ENCODE results near the gene TMEM255B. TPM values are rescaled to one million over a fixed set of nuclear protein-coding genes. Genes with fewer than 3 reads are reported as not detected.

The TMEM255B gene
- total and polyA plus RNA-seq, 4 donors: 6.0 to 19.6 (median 14.8) TPM

- TF ChIP-seq CTCF (IDR thresholded peaks at IDR 0.05; ENCODE audit: control extremely low read depth, extremely low read depth): no peak
- ATAC-seq (ENCODE audit: insufficient read depth, low FRiP score) (no peak), DNase-seq (no peak)
- Histone ChIP-seq H3K36me3 (ENCODE audit: control insufficient read depth in 4 of 4, insufficient read depth in 4 of 4, low read length in 4 of 4) (peaks cover 0 to 4% (median 0%) of the 10 kb centered on the region in 4 donors), H3K27ac (ENCODE audit: low read depth in 1 of 2, low read length in 1 of 2) (no peak overlapping the region), H3K4me1 (ENCODE audit: control insufficient read depth in 5 of 5, insufficient read depth in 5 of 5, low read length in 5 of 5) (peaks cover 0 to 12% (median 3%) of the 10 kb centered on the region in 5 donors), H3K9ac (ENCODE audit: insufficient read depth in 1 of 2, low read length in 2 of 2) (no peak overlapping the region), H3K4me3 (no peak overlapping the region), H3K27me3 (ENCODE audit: control insufficient read depth in 3 of 3, insufficient read depth in 3 of 3, low read length in 2 of 3) (peaks cover 0 to 26% (median 16%) of the 10 kb centered on the region in 3 donors), H3K9me3 (ENCODE audit: control insufficient read depth in 4 of 4, insufficient read depth in 3 of 4, low read length in 3 of 4) (peaks cover 0 to 7% (median 1%) of the 10 kb centered on the region in 4 donors)
- WGBS, 2 donors: 82 to 90% methylated on average over 15 of the region's 15 CpGs
Observed at GRCh38 chr13:113754691-113755090, 4.3 kb upstream of the TMEM255B start.

GRCh38 chr13:113756441-113757097 lies 2.5 kb upstream of the TMEM255B start:
- Histone ChIP-seq H3K27me3 (ENCODE audit: control insufficient read depth in 3 of 3, insufficient read depth in 3 of 3, low read length in 2 of 3) (peaks cover 0 to 45% (median 29%) of the 10 kb centered on the region in 3 donors), H3K9me3 (ENCODE audit: control insufficient read depth in 4 of 4, insufficient read depth in 3 of 4, low read length in 3 of 4) (peaks cover 0 to 3% (median under 1%) of the 10 kb centered on the region in 4 donors), H3K4me1 (ENCODE audit: control insufficient read depth in 5 of 5, insufficient read depth in 5 of 5, low read length in 5 of 5) (peaks cover 0 to 12% (median 5%) of the 10 kb centered on the region in 5 donors), H3K4me3 (no peak overlapping the region), H3K36me3 (ENCODE audit: control insufficient read depth in 4 of 4, insufficient read depth in 4 of 4, low read length in 4 of 4) (peaks cover 0 to 4% (median 0%) of the 10 kb centered on the region in 4 donors), H3K27ac (ENCODE audit: low read depth in 1 of 2, low read length in 1 of 2) (no peak overlapping the region), H3K9ac (ENCODE audit: insufficient read depth in 1 of 2, low read length in 2 of 2) (no peak overlapping the region)
- ATAC-seq (ENCODE audit: insufficient read depth, low FRiP score): no peak
- WGBS, 2 donors: 79 to 92% methylated on average over 20 of the region's 20 CpGs
- DNase-seq: no peak
- TF ChIP-seq CTCF (IDR thresholded peaks at IDR 0.05; ENCODE audit: control extremely low read depth, extremely low read depth): no peak

- ATAC-seq (ENCODE audit: insufficient read depth, low FRiP score): no peak
- WGBS, 2 donors: 2% methylated on average over 26 of the region's 26 CpGs
- Histone ChIP-seq H3K27ac (ENCODE audit: low read depth in 1 of 2, low read length in 1 of 2) (peak overlapping the region; percentile 10 to 71), H3K27me3 (ENCODE audit: control insufficient read depth in 3 of 3, insufficient read depth in 3 of 3, low read length in 2 of 3) (peaks cover 0 to 61% (median 37%) of the 10 kb centered on the region in 3 donors), H3K9me3 (ENCODE audit: control insufficient read depth in 4 of 4, insufficient read depth in 3 of 4, low read length in 3 of 4) (peaks cover 0 to 3% (median under 1%) of the 10 kb centered on the region in 4 donors), H3K9ac (ENCODE audit: insufficient read depth in 1 of 2, low read length in 2 of 2) (no peak overlapping the region), H3K36me3 (ENCODE audit: control insufficient read depth in 4 of 4, insufficient read depth in 4 of 4, low read length in 4 of 4) (peaks cover 0 to 4% (median 0%) of the 10 kb centered on the region in 4 donors), H3K4me1 (ENCODE audit: control insufficient read depth in 5 of 5, insufficient read depth in 5 of 5, low read length in 5 of 5) (peaks cover 0 to 12% (median 5%) of the 10 kb centered on the region in 5 donors), H3K4me3 (peak overlapping the region; percentile 58)
- no peak for TF ChIP-seq CTCF (IDR thresholded peaks at IDR 0.05; ENCODE audit: control extremely low read depth, extremely low read depth)
- DNase-seq: peak in 2 of 3 donors; percentile 17 to 43
Observed at GRCh38 chr13:113759525-113760137, 605 bp downstream of the TMEM255B start.
